PC-9 (cell line): ENCODE data around the gene NUP210.

ENCODE experiments used
- CTCF ChIP-seq: fragments of 200-600 bp; sonication (generic); conservative IDR thresholded peaks from 2 replicates; pipeline ENCODE4 v1.6.1; 2017; ENCODE audit warnings: mixed run types, antibody characterized with exemption, mild to moderate bottlenecking, moderate library complexity
- EZH2 ChIP-seq: fragments of 200-600 bp; sonication (generic); IDR thresholded peaks from 2 replicates; pipeline ENCODE4 v1.8.0; 2017; ENCODE audit warnings: antibody characterized with exemption, low read depth

- TF ChIP-seq CTCF, result no peak
- TF ChIP-seq EZH2, result no peak
These were observed 34.7 kb downstream of the NUP210 start for GRCh38 chr3:13385373-13385965.
